NT2/D1 (cell line): ENCODE results near the gene TUT1.

Source experiments
- SUZ12 ChIP-seq: IDR thresholded peaks from 2 replicates; pipeline ENCODE4 v1.6.1; 2011; ENCODE audit not compliant: insufficient read length, insufficient read depth; ENCODE audit errors: extremely low read depth
- ZNF274 ChIP-seq: IDR thresholded peaks from 2 replicates; pipeline ENCODE4 v1.6.1; 2011; ENCODE audit warnings: mild to moderate bottlenecking, low read depth, low read length

DNA sequence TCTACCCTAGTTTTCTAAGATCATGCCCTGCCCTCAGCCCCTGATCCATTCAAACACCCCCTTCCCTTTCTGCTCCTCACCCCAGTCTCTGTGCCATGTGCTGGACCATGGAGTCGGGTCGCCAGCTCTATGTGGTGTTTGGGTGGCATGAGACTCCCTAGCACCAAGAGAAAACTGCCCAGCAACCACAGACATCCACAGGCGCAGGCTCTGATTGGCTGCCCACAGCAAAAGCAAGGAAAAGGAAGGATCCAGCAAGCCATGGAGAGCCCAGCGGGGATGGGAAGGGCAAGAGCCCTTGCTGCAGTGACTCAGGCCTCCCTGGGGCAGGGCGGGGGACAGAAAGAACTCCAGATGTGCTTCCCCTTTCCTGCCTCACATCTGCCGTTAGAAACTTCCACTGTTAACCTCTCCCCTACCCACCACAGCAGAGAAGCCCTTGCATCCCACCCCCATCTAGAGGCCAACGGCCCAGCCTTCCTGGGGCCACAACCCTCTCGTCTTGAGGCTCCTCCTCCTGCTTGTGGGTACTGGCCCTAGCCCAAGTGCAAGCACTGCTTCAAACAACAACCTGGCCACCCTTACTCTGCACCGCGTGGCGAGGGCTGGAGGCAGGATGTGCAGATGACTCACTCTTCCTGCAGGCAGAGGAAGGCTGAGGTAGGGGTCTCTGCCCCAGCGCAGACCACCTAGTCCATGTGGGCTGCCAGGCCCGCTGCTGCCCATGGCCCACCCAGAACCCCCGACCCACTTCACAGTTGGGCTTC lies 35.0 kb downstream of the TUT1 start:
- TF ChIP-seq ZNF274 (no peak), SUZ12 (no peak)
